GM18508 (cell line): ENCODE data around the gene RANGRF.

Experiments
- ATAC-seq: cut with Tn5 transposase; IDR thresholded peaks from one replicate; pipeline ENCODE4 v1.9.1; 2021; ENCODE audit warnings: moderate number of reproducible peaks; ENCODE audit not compliant: insufficient read depth, unreplicated experiment

RANGRF gene

DNA sequence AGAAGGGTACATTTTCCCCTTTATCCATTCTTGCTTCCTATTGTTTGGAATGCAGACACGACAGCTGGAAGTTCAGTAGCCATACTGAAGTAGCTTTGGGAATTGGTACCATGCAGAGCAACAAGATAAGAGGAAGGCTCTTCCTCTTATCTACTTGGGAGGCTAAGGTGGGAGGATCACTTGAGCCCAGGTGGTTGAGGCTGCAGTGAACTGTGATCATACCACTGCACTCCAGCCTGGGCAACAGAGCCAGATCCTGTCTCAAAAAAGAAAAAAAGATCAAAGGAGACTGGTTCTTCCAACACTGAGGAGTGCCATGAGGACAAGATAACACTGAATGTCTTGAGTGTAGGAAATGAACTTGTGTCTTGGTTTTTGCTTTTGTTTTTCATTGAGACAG is 16.0 kb upstream of the RANGRF start:
- no peak for ATAC-seq

DNA sequence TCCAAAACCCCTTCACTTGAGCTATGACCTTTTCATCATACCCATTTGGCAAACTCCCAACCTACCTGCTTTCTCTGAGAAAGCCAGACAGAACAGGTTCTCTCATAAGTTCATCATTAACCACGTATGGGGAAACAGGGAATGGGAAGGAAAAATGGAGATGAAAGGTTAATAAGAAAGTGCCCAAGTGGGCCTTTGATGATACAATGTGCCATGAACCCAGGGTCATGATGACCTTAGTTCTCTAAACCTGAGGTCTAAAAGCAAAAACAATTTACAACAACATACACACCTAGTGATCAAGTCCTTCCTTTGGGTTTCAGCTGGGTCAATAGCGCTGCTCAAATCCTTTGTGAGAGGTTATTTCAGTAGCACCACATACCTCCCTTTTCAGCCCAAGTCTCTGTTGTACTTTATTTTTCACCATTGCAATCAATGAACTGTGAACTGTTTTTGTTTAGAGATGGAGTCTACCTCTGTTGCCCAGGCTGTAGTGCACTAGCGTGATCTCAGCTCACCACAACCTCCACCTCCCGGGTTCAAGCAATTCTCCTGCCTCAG is 14.5 kb upstream of the RANGRF start:
- no peak for ATAC-seq

DNA sequence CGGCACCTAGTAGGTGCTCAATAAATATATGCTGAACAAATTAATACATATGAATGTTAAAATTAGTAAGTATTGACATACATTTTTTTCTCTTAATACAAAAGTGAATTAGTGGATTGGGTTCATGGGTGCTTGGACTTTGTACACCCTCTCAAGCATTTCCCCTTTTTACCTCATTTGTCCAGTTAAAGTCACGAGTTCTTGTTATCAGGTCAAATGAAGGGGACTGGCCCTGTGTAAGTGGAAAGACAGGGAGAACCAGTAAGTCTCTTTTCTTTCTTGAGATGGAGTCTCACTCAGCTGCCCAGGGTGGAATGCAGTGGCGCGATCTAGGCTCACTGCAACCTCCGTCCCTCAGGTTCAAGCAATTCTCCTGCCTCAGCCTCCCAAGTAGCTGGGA is 13.7 kb upstream of the RANGRF start:
- no peak for ATAC-seq

DNA sequence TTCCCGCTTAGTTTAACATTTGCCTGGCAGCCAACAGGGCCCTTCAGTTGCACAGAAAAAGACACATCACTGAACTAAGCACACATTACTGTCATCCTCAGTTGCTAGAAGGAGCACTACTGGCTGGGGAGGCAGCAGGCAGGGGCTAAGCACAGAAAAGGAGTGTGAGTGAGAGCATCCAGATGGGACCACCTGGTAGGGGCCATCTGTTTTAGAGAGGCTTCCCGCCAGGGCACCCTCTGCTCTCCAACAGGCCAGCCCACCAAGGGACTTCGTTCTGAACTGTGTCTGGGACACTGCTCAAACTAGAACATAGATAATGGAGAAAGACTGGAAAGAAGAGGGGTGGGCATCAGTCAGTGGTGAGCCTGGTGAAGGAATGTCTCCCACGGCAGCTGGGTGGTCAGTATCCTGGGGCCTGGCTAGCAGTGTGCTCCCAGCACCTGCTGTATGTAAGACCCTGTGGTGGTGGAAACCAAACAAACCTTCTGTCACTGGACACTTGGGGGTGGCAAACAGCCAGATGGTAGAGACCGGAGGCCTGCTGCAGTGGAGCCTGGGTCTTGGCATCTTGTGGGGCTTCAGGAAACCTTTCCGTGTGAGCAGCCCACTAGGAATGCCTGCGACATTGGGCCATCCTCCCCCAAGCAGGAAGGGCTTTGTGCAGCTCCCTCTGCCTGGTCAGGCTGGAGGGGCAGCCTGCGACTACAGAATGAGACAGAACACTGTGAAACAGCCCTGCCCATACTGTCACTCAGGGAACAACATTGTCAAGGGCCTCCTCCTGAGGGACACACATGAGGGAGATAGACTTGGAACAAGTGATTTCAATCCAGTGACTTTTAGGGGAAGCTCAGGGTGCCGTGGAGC is 12.8 kb upstream of the RANGRF start:
- ATAC-seq, result no peak

DNA sequence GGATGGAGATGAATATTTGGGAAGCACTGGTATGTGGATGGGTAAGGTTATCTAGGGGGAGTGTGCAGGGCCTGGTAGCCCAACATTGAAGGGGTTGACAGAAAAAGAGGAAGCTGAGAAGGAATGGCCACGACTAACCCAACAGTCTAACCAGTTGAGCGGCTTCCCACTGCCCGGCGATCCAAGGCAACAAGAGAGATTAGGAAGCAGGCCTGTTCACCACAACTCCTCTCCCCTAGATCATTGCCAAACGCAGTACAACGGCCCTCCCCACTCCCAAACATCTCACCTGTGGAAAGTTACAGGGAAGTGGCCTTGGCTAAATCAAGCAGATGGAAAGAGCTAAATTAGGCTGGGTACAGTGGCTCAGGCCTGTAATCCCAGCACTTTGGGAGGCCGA is 11.2 kb upstream of the RANGRF start:
- ATAC-seq, result no peak

DNA sequence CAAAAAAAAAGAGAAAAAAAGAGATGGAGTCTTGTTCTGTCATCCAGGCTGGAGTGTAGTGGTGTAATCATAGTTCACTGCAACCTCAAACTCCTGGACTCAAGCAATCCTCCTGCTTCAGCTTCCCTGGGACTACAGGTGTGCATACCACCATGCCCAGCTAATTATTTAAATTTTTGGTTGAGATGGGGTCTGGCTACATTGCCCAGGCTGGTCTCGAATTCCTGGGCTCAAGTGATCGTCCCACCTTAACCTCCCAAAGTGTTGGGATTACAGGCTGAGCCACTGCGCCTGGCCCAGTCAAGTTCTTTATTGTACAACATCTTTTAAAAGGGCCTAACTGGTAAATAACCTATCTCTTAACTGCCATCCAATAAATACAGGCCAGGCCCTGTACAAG is 6.1 kb upstream of the RANGRF start:
- ATAC-seq, result no peak

DNA sequence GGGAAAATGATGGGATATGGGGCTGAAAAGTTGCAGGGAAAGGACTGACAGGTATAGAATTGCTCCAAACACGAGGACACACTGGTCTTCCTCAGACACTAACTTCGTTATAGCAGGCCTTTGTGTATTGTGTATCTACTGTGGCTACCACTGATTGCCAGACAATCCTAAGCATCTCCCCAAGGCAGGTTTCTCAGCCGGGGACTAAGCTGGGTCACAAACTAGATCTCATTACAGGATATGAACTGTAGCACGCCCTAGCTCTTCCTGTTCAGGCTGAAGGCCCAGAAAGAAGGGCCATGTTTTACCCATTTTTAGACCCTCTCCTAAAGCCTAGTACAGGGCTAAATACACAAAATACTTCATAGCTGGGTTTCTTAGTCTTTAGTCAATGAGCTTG is 5.1 kb upstream of the RANGRF start:
- ATAC-seq, result no peak

DNA sequence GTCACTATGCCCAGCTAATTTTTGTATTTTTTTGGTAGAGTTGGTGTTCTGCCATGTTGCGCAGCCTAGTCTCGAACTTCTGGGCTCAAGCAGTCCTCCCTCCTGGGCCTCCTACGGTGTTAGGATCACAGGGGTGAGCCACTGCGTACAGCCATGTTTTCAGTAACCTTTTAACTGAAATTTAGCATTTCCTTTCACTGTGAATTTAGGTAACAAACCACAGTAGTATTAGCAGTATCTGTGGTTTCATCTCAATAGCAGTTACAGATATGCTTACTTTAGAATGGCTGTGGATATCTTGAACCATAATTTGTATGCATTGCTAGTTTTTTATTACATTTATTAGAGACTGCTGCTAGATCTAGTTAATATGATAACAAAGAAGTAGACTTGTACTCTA is 4.3 kb upstream of the RANGRF start:
- ATAC-seq, result no peak

DNA sequence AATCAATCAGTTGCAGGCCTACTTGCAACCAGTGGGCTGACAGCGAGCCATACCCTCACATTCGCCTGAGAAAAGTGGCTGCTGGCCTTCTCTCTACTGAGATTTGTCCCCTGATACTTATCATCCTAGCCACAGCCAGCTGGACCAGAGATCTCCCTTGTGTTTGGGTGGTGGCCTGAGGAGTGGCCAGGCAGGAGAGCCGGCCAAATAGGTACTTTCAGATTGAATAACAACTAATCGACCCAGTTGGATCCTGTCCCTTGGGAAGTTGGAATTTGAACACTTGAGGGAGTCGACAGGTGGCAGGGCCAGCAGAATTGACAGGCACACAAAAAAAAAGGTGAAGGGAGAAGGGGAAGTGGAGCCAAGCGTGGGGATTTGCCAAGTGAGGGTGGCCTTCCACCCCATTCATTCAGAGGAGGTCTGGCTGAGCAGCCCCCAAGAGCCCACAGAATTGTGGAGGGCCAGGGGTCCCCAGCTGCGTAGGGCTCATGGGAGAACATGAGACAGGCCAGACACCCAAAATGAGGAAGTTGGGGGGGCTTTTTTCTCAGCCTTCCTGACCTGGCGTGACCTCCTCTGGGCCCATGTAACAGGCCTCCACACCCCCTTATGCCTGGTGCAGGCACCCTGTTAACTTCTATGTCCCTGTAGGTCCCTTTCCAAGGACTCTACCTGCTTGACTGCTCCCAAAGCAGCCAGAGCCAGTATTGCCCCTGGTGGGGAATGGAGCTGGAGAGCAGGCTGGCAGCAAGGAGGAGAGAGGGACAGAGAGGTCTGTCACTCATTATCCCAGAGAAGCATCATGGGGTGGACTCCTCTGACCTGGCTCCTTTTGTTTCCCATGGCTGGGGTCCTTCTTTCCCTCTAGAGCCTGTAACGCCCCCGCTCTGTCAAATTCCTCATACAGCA is 2.9 kb upstream of the RANGRF start:
- no peak for ATAC-seq

DNA sequence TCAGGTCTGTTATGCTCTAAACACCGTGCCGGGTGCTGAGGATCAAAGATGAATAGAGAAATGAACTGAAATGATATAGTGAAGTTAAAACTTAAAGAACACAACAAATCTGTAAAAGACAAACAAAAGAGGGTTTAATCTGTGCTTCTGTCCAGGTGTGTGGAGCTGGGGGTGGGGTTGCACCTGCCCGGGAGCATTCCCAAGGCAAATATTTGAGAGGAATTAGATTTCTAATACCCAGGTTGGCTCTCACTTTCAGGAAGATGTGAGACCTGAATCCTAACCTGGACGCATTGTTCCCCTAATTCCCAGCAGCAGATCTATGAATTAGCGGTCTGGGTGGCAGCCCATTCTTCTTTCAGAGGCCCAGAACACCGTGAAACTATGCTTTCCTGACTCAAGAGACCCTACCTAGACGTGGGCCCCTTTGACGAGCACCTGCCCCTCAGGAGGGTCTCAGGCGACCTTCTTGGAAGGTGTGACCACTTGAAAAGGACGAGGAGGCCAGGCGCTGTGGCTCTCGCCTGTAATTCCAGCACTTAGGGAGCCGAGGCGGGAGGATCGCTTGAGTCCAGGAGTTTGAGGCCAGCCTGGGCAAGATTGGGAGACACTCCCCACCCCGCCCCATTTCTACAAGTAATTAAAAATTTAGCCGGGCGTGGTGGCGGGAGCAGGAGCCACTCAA is 677 bp upstream of the RANGRF start:
- no peak for ATAC-seq

DNA sequence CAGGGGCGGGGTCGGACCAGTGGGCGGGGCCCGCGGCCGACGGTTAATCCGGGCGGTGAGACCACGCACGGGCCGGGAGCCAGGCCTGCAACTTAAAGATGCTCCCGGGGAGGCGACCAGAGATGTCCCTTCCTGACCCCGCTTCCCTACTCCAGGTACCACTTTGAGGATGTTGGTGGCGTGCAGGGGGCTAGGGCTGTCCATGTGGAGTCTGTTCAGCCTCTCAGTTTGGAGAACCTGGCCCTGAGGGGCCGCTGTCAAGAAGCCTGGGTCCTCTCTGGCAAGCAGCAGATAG is 580 bp downstream of the RANGRF start:
- ATAC-seq, result no peak

DNA sequence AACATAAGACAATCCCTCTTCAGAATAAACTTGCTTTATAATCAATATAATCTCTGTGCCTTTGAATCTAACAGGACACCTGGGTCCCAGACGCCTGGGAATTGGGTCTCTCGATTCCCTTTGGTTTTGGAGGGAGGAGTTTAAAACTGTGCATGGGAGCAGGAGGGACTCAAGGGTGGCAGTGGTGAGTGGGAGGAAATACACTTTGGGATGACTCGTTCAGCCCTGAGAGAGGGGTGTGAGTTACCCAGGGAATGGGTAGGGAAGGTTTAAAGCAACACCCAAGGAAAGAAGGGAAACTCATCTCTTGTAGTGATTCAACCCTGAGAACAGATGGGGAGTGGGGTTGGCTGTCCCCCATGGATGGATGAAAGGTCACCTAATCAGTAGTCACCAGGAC is 1.6 kb downstream of the RANGRF start:
- no peak for ATAC-seq

DNA sequence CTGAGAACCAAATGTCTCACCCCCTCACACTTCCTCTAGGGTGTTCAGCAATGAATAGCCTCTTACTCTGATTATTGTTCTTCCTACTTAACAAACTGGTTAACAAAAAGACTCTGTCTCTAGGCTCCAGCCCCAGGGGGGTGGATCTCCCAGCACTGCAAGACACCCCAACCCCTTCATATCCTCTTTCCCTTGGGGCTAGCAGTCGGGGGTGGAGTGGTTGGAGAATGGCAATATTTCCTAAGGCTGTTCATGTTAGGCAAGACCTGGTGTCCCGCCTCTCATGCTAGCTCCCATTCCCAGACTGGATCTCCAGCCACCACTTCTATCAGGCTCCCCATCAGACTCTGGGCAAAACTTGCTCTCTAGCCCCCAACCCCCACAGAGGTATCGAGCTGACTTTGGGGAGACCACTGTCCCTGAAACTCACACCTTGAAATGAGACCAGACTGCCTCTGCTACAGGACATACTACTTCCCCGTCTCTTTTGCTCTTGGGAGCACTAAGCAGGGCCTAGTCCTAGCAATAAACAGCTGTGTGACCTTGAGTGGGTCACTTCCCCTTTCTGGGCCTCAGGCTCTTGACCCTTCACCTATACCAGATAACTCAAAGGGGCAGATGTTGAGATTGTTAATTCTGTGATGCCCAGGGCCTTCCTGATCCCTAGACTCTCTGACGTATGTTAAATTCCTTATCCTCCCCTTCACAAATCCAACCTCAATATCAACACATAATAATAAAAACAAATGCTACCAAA is 4.3 kb downstream of the RANGRF start:
- ATAC-seq, result no peak

DNA sequence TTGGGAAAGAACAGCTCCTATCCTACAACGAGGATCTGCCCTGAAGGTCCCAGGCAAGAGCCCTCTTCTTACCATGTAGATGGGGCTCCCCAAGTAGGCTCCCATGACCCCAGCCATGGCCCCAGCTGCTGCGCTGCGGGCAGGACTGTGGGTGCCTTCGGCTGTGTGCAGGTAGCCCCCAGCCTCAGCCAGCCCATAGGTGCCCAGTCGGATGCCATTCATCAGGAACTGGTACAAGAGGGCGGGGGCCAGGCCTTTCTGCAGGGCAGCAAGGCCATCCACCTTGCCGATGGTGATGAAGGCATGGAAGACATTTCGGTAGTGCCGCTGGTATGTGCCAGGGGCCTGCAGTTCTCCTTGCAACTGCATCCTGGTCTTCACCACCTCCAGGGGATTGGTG is 5.9 kb downstream of the RANGRF start:
- no peak for ATAC-seq

DNA sequence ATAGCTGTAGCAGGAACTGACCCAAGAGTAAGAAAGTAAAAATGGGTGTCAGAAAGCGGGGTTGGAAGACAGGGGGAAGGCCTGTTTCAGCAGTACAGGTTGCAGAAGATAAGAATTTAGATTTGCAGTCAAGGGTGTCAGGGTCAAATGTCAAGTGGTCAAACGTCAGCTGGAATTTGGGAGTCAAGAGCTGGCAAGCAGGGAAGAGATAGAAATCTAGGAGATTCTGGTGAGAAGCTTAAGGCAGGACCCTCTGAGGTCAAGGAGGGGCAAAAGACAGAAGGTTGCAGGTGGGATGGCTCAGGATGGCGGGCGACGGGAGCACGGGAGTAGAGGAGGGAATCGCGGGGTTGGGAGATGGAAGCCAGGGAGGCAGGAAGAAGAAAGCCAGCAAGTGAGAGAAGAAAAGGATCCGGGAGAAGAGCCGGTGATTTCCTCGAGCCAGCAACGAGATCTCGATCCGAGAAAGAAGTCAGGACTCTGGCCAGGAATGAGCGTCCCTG is 6.4 kb downstream of the RANGRF start:
- ATAC-seq, result no peak

DNA sequence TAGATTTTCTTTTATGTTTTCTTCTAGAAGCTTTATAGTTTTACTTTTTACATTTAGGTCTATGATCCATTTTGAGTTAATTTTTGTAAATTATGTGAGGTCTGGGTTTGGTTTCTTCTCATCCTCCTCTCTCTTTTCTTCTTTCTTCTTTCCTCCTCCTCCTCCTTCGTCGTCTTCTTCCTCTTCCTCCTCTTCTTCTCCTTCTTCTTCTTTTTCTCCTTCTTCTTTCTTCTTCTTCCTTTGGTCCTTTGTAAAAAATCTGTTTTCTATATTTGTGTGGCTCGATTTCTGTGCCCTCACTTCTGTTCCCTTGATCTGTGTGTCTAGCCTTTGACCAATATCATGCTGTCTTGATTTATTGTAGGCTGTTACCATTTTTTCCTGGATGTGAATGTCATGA is 11.8 kb downstream of the RANGRF start:
- ATAC-seq, result no peak

DNA sequence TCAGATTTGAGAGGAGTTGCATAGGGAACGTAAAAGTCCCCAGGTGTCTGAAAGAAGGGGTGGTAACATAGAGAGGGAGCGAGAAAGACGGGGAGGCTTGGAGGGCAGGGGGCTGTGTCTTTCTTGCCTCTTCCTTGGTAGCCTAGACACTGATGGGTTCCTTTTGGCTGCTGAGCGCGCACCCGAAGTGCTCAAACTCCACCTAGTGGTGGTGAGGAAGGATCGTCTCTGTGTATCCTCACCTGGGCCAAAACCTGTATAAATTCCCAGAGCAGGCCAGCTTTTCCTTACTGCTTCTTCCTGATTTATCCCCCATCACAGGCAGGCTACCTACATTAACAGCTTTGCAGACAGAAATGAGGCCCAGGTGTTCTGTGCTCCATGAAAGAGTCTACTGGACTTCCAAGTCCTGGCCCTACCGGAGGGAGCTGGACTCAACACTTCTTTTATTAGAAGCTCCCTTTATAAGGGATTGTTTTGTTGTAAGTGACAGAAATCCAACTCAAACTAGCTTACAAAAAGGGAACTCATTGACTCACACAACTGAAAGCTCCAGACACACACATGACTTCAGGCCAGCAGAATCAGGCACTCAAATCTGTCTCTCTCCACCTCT is 12.3 kb downstream of the RANGRF start:
- no peak for ATAC-seq

DNA sequence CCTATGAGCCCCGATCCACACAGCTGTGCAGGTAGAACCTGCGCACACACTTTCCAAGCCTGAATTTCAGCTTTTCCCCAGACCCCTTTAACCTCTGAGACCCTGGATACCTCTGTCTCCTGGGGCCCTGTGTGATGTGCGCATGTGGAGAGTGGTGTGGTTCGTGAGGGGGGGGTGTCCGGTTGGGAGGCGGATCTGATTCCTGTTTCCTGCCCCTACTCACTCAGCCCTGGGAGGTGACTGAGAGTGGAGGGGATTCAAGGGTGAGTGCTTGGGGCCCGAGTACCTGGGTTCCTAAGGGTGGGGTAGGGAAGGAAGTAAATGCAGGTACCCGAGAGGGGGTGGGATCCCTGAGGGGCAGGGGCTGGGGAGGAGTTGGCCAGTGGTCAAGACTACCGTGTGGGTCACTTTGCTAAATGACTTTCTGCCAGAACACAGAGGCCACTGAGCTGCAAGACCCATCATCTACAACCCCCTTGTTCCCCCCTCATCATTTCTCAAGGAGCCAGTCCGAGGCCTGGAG is 22.2 kb downstream of the RANGRF start:
- no peak for ATAC-seq

DNA sequence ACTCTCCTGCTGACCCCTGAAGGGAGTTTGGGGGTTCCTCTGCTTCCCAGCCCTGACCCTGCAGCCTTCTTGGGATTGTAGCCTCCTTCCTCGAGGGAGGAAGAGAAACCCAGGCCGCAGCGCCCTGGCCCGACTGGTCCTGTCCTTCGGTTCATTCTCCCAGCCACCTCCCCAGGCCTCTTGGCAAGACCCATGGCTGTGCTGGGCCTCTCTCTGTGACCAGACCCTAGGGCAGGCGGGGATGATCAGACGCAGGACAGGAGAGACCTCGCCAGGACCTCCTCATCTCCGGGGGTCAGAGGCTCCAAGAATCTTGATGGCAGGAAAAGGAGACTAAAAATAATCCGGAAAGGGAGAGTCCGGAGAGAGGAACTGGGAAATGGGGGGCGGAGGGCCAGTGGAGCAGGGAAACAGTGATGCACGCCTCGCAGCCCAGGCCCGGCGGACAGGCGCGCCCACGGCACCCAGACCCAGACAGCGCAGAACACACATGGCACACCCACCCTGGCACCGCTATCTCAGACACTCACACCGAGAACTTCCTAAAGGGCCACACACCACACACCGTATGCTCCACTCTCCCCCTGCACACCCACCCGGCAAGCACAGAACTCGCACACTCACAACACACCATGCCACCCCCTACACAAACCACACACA is 22.8 kb downstream of the RANGRF start:
- no peak for ATAC-seq
